Measurements from ENCODE around the gene OTOP2.

DNA sequence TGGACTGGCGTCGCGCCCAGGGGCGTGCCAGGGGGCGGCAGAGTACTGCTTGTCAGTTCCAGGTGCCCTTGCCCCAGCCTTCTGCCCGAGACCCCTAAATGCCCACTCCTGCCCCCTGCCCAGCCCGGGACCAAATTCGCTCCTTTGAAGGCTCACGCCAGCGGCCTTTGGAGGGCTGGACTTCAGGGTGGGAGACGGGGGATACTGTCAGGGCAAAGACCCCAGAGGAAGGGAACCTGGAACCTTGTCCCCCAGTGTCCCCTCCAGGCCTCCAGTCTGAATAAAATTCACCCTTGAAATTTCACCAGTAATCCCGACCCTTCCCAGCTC, 12.4 kb downstream of the OTOP2 start:
- TF ChIP-seq, protein P1, sequence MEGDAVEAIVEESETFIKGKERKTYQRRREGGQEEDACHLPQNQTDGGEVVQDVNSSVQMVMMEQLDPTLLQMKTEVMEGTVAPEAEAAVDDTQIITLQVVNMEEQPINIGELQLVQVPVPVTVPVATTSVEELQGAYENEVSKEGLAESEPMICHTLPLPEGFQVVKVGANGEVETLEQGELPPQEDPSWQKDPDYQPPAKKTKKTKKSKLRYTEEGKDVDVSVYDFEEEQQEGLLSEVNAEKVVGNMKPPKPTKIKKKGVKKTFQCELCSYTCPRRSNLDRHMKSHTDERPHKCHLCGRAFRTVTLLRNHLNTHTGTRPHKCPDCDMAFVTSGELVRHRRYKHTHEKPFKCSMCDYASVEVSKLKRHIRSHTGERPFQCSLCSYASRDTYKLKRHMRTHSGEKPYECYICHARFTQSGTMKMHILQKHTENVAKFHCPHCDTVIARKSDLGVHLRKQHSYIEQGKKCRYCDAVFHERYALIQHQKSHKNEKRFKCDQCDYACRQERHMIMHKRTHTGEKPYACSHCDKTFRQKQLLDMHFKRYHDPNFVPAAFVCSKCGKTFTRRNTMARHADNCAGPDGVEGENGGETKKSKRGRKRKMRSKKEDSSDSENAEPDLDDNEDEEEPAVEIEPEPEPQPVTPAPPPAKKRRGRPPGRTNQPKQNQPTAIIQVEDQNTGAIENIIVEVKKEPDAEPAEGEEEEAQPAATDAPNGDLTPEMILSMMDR (IDR thresholded peaks at IDR 0.05), result no peak
- TF ChIP-seq POLR2A (IDR thresholded peaks at IDR 0.05), result no peak
